Measurements from ENCODE around the gene ITPR1. TPM values are rescaled to one million over a fixed set of nuclear protein-coding genes. Genes with fewer than 3 reads are reported as not detected.

ITPR1 gene
- total RNA-seq, 2 donors from 2014 or later: 254 to 283 TPM

GRCh38 chr3:4666071-4666470, 172.9 kb downstream of the ITPR1 start:
- Histone ChIP-seq H3K27ac (peak overlapping the region in 1 of 2 donors; percentile 44), H3K36me3 (peaks cover 65% of the 10 kb centered on the region)

GRCh38 chr3:4670352-4670751, 177.2 kb downstream of the ITPR1 start:
- no peak for ATAC-seq (ENCODE audit: insufficient number of reproducible peaks, low FRiP score, low read depth)
- no peak for DNase-seq (ENCODE audit: low spot score)
- Histone ChIP-seq H3K4me1 (ENCODE audit: control insufficient read depth in 1 of 2, low read depth in 2 of 2) (peaks cover 0 to 4% of the 10 kb centered on the region in 2 donors), H3K27me3 (replicated peaks; ENCODE audit: insufficient read depth) (no peaks in the 10 kb centered on the region), H3K9me3 (no peaks in the 10 kb centered on the region), H3K27ac (no peak overlapping the region), H3K36me3 (peaks cover 60% of the 10 kb centered on the region), H3K4me3 (no peak overlapping the region)
- TF ChIP-seq CTCF (IDR thresholded peaks at IDR 0.05): no peak

More at GRCh38 chr3:4666071-4666470, 172.9 kb downstream of the ITPR1 start:
- TF ChIP-seq CTCF (IDR thresholded peaks at IDR 0.05): no peak
- no peak overlapping the region for H3K4me3 ChIP-seq
- DNase-seq (ENCODE audit: low spot score) (no peak), ATAC-seq (ENCODE audit: insufficient number of reproducible peaks, low FRiP score, low read depth) (no peak)
- H3K27me3 ChIP-seq (replicated peaks; ENCODE audit: insufficient read depth): no peaks in the 10 kb centered on the region
- peaks cover 8 to 12% of the 10 kb centered on the region in 2 donors for H3K4me1 ChIP-seq (ENCODE audit: control insufficient read depth in 1 of 2, low read depth in 2 of 2)
- no peaks in the 10 kb centered on the region for H3K9me3 ChIP-seq

GRCh38 chr3:4672725-4673275, 179.7 kb downstream of the ITPR1 start:
- TF ChIP-seq CTCF (IDR thresholded peaks at IDR 0.05): no peak
- ATAC-seq (ENCODE audit: insufficient number of reproducible peaks, low FRiP score, low read depth) (no peak), DNase-seq (ENCODE audit: low spot score) (no peak)
- no peaks in the 10 kb centered on the region for H3K9me3 ChIP-seq
- H3K27ac ChIP-seq: no peak overlapping the region
- no peaks in the 10 kb centered on the region for H3K4me1 ChIP-seq (ENCODE audit: control insufficient read depth in 1 of 2, low read depth in 2 of 2)
- H3K27me3 ChIP-seq (replicated peaks; ENCODE audit: insufficient read depth): no peaks in the 10 kb centered on the region
- no peak overlapping the region for H3K4me3 ChIP-seq
- peaks cover 50% of the 10 kb centered on the region for H3K36me3 ChIP-seq

GRCh38 chr3:4674216-4674615, 181.1 kb downstream of the ITPR1 start:
- H3K27ac ChIP-seq: peak overlapping the region in 1 of 2 donors; percentile 16

GRCh38 chr3:4675704-4676103, 182.6 kb downstream of the ITPR1 start:
- ATAC-seq (ENCODE audit: insufficient number of reproducible peaks, low FRiP score, low read depth) (no peak), DNase-seq (ENCODE audit: low spot score) (no peak)
- no peaks in the 10 kb centered on the region for H3K27me3 ChIP-seq (replicated peaks; ENCODE audit: insufficient read depth)
- H3K27ac ChIP-seq: no peak overlapping the region
- no peaks in the 10 kb centered on the region for H3K9me3 ChIP-seq
- H3K4me3 ChIP-seq: no peak overlapping the region
- no peak for TF ChIP-seq CTCF (IDR thresholded peaks at IDR 0.05)
- H3K36me3 ChIP-seq: peaks cover 26% of the 10 kb centered on the region
- no peaks in the 10 kb centered on the region for H3K4me1 ChIP-seq (ENCODE audit: control insufficient read depth in 1 of 2, low read depth in 2 of 2)

More at GRCh38 chr3:4674216-4674615, 181.1 kb downstream of the ITPR1 start:
- Histone ChIP-seq H3K4me1 (ENCODE audit: control insufficient read depth in 1 of 2, low read depth in 2 of 2) (no peaks in the 10 kb centered on the region), H3K9me3 (no peaks in the 10 kb centered on the region), H3K4me3 (no peak overlapping the region), H3K36me3 (peaks cover 41% of the 10 kb centered on the region), H3K27me3 (replicated peaks; ENCODE audit: insufficient read depth) (no peaks in the 10 kb centered on the region)
- TF ChIP-seq CTCF (IDR thresholded peaks at IDR 0.05): no peak
- ATAC-seq (ENCODE audit: insufficient number of reproducible peaks, low FRiP score, low read depth) (no peak), DNase-seq (ENCODE audit: low spot score) (no peak)

All from thoracic aorta (tissue), 2 donors.